ENCODE results near the gene COX5A.
A peak's percentile ranks its signal among the peaks of the same experiment; 100 is the strongest.

Gene COX5A

DNA sequence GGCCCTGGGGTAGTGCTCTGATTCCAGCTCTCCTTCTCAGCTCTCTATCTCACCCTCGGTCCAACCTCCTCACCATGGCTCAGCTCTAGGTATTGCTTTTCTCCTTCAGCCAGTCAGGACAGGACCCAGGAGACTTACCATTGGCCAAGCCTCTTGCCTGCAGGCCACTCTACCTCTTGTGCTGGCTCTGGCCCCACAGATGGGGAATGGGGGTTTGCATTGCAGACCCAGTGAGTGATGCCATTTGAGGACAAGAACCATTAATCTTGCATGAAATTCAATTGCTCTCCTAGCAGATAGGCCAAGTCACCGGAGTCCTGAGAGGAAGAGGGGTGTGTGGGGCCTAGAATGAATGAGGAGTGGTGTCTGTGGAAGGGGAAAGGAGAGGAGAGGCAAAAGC lies 24.8 kb upstream of the COX5A start:
- peaks cover 14% of the 10 kb centered on the region for H4K20me1 ChIP-seq
- H3K9ac ChIP-seq, result no peak overlapping the region
- H3K4me2 ChIP-seq, result no peak overlapping the region
- H3K27ac ChIP-seq, result no peak overlapping the region
- no peaks in the 10 kb centered on the region for H3K36me3 ChIP-seq
- no peak for TF ChIP-seq Cebpa-rat (IDR thresholded peaks at IDR 0.05)
- no peaks in the 10 kb centered on the region for H3K9me3 ChIP-seq
- H3K4me3 ChIP-seq, result no peak overlapping the region
- H3K27me3 ChIP-seq, result peaks cover 37% of the 10 kb centered on the region
- peaks cover 11% of the 10 kb centered on the region for H3K4me1 ChIP-seq

GRCh38 chr15:74962219-74962618 lies 24.3 kb upstream of the COX5A start:
- Histone ChIP-seq H3K4me1 (peaks cover 16% of the 10 kb centered on the region), H3K36me3 (no peaks in the 10 kb centered on the region), H3K4me3 (no peak overlapping the region), H3K9me3 (no peaks in the 10 kb centered on the region), H3K27me3 (peaks cover 42% of the 10 kb centered on the region), H3K27ac (no peak overlapping the region), H3K4me2 (no peak overlapping the region), H3K9ac (no peak overlapping the region), H4K20me1 (peaks cover 18% of the 10 kb centered on the region)
- TF ChIP-seq Cebpa-rat (IDR thresholded peaks at IDR 0.05), result no peak

DNA sequence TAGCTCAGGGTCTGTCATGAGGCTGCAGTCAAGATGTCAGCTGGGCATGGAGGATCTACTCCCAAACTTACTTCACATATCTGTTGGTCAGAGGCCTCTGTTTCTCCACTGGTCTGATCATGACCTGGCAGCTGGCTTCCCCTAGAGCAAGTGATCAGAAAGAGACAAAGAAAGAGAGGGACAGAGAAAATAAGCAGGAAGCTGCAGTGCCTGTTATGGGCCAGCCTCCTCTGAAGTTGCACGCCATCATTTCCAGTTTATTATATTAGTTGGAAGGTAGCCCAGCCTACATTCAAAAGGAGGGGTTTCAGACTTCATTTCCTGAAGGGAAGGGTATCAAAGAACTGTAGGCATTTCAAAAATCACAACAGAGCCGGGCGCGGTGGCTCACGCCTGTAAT lies 23.7 kb upstream of the COX5A start:
- Histone ChIP-seq H3K9me3 (no peaks in the 10 kb centered on the region), H3K27me3 (peaks cover 48% of the 10 kb centered on the region), H3K36me3 (no peaks in the 10 kb centered on the region), H3K4me2 (peak overlapping the region; percentile 32; the same call in 1 of the 2 replicates), H3K4me1 (peaks cover 22% of the 10 kb centered on the region), H4K20me1 (peaks cover 21% of the 10 kb centered on the region), H3K9ac (no peak overlapping the region), H3K27ac (no peak overlapping the region), H3K4me3 (no peak overlapping the region)
- no peak for TF ChIP-seq Cebpa-rat (IDR thresholded peaks at IDR 0.05)

- Histone ChIP-seq H3K27ac (no peak overlapping the region), H3K36me3 (no peaks in the 10 kb centered on the region), H3K4me2 (peak overlapping the region; percentile 32; the same call in 1 of the 2 replicates), H3K9me3 (peaks cover 2% of the 10 kb centered on the region; the same call in 1 of the 2 replicates), H3K27me3 (peaks cover 53% of the 10 kb centered on the region), H3K4me1 (peaks cover 27% of the 10 kb centered on the region), H4K20me1 (peaks cover 21% of the 10 kb centered on the region), H3K4me3 (no peak overlapping the region), H3K9ac (no peak overlapping the region)
- TF ChIP-seq Cebpa-rat (IDR thresholded peaks at IDR 0.05), result no peak
Measured at GRCh38 chr15:74960995-74961588, 23.2 kb upstream of the COX5A start.

- Histone ChIP-seq H3K9me3 (peaks cover 6% of the 10 kb centered on the region; the same call in 1 of the 2 replicates), H3K4me2 (no peak overlapping the region), H3K27ac (no peak overlapping the region), H3K9ac (no peak overlapping the region), H3K36me3 (no peaks in the 10 kb centered on the region), H3K27me3 (peaks cover 61% of the 10 kb centered on the region), H3K4me3 (no peak overlapping the region), H3K4me1 (peaks cover 34% of the 10 kb centered on the region), H4K20me1 (peaks cover 23% of the 10 kb centered on the region)
- TF ChIP-seq Cebpa-rat (IDR thresholded peaks at IDR 0.05), result no peak
Measured at GRCh38 chr15:74960286-74960685, 22.4 kb upstream of the COX5A start.

GRCh38 chr15:74959586-74959939 lies 21.7 kb upstream of the COX5A start:
- peaks cover 6% of the 10 kb centered on the region; the same call in 1 of the 2 replicates for H3K9me3 ChIP-seq
- no peaks in the 10 kb centered on the region for H3K36me3 ChIP-seq
- no peak overlapping the region for H3K9ac ChIP-seq
- H3K27ac ChIP-seq, result no peak overlapping the region
- H3K4me3 ChIP-seq, result no peak overlapping the region
- peaks cover 41% of the 10 kb centered on the region for H3K4me1 ChIP-seq
- no peak overlapping the region for H3K4me2 ChIP-seq
- peaks cover 30% of the 10 kb centered on the region for H4K20me1 ChIP-seq
- H3K27me3 ChIP-seq, result peaks cover 68% of the 10 kb centered on the region
- no peak for TF ChIP-seq Cebpa-rat (IDR thresholded peaks at IDR 0.05)

GRCh38 chr15:74958908-74959585 lies 21.2 kb upstream of the COX5A start:
- TF ChIP-seq Cebpa-rat (IDR thresholded peaks at IDR 0.05), result no peak
- H3K4me2 ChIP-seq, result no peak overlapping the region
- H3K4me1 ChIP-seq, result peaks cover 46% of the 10 kb centered on the region

GRCh38 chr15:74958320-74958907 lies 20.5 kb upstream of the COX5A start:
- peaks cover 46% of the 10 kb centered on the region for H3K4me1 ChIP-seq
- H3K4me3 ChIP-seq, result no peak overlapping the region
- H3K27ac ChIP-seq, result no peak overlapping the region
- H3K4me2 ChIP-seq, result peak overlapping the region; percentile 19; the same call in 1 of the 2 replicates
- peaks cover 32% of the 10 kb centered on the region for H4K20me1 ChIP-seq
- H3K36me3 ChIP-seq, result no peaks in the 10 kb centered on the region
- no peak for TF ChIP-seq Cebpa-rat (IDR thresholded peaks at IDR 0.05)
- peaks cover 72% of the 10 kb centered on the region for H3K27me3 ChIP-seq
- H3K9me3 ChIP-seq, result peaks cover 6% of the 10 kb centered on the region; the same call in 1 of the 2 replicates
- no peak overlapping the region for H3K9ac ChIP-seq

More at GRCh38 chr15:74958908-74959585, 21.2 kb upstream of the COX5A start:
- Histone ChIP-seq H4K20me1 (peaks cover 32% of the 10 kb centered on the region), H3K4me3 (no peak overlapping the region), H3K9me3 (peaks cover 6% of the 10 kb centered on the region; the same call in 1 of the 2 replicates), H3K9ac (no peak overlapping the region), H3K27me3 (peaks cover 72% of the 10 kb centered on the region), H3K36me3 (no peaks in the 10 kb centered on the region), H3K27ac (no peak overlapping the region)

DNA sequence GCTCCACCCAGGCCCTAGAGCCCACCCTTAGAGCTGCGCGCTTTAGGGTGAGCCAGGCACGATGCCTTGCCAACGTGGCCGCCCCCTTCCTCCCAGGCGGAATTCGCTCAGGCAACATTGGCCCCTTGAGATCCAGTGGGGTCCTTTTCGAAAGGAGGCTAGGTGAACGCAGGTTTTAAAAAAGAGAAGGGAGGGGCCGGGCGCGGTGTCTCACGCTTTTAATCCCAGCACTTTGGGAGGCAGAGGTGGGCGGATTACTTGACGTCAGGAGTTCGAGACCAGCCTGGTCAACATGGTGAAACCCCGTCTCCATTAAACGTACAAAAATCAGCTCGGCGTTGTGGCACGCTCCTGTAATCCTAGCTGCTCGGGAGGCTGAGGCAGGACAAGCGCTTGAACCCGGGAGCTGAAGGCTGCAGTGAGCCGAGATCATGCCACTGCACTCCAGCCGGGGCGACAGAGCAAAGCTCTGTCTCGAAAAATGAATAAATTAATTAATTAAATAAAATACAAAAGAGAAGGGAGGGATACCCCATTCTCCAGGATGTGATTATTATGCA lies 19.7 kb upstream of the COX5A start:
- Histone ChIP-seq H3K4me3 (peak overlapping the region; percentile 67), H3K36me3 (no peaks in the 10 kb centered on the region), H3K27me3 (peaks cover 72% of the 10 kb centered on the region), H3K9ac (no peak overlapping the region), H3K4me1 (peaks cover 46% of the 10 kb centered on the region), H4K20me1 (peaks cover 32% of the 10 kb centered on the region), H3K27ac (no peak overlapping the region), H3K4me2 (peak overlapping the region; percentile 93), H3K9me3 (peaks cover 6% of the 10 kb centered on the region; the same call in 1 of the 2 replicates)
- no peak for TF ChIP-seq Cebpa-rat (IDR thresholded peaks at IDR 0.05)

Data from BLaER1 (cell line).